ENCODE results near the gene PKNOX1. TPM values are rescaled to one million over a fixed set of nuclear protein-coding genes. Genes with fewer than 3 reads are reported as not detected.
"Not testable (repeated sequence)": the region's sequence is repeated elsewhere in the genome, so short reads cannot be mapped to it uniquely, and the experiment has no call there.

The PKNOX1 gene
- total RNA-seq, 4 donors from 2014 or later = 7.4 to 28.1 (median 14.1) TPM

- H3K27ac ChIP-seq = no peak overlapping the region
- H3K36me3 ChIP-seq = peaks cover 0 to 56% (median 0%) of the 10 kb centered on the region in 3 donors
- no peak for DNase-seq
- H3K4me3 ChIP-seq = no peak overlapping the region
- H3K4me1 ChIP-seq = no peaks in the 10 kb centered on the region
- no peaks in the 10 kb centered on the region for H3K27me3 ChIP-seq
- no peaks in the 10 kb centered on the region for H3K9me3 ChIP-seq
- TF ChIP-seq POLR2A (IDR thresholded peaks at IDR 0.05) = no peak
- no peak for TF ChIP-seq CTCF (IDR thresholded peaks at IDR 0.05)
Measured at GRCh38 chr21:43027846-43028731, 53.7 kb downstream of the PKNOX1 start.

GRCh38 chr21:43029785-43030184 is 55.4 kb downstream of the PKNOX1 start:
- TF ChIP-seq CTCF (IDR thresholded peaks at IDR 0.05) (no peak), POLR2A (IDR thresholded peaks at IDR 0.05) (no peak)
- Histone ChIP-seq H3K4me1 (no peaks in the 10 kb centered on the region), H3K27me3 (no peaks in the 10 kb centered on the region), H3K36me3 (peaks cover 0 to 53% (median 0%) of the 10 kb centered on the region in 3 donors), H3K9me3 (no peaks in the 10 kb centered on the region), H3K27ac (no peak overlapping the region), H3K4me3 (no peak overlapping the region)
- DNase-seq = no peak

- Histone ChIP-seq H3K4me3 (no peak overlapping the region), H3K4me1 (no peaks in the 10 kb centered on the region), H3K27ac (no peak overlapping the region), H3K27me3 (no peaks in the 10 kb centered on the region), H3K9me3 (no peaks in the 10 kb centered on the region), H3K36me3 (peaks cover 0 to 41% (median 0%) of the 10 kb centered on the region in 3 donors)
- DNase-seq = no peak
- TF ChIP-seq POLR2A (IDR thresholded peaks at IDR 0.05) (no peak), CTCF (IDR thresholded peaks at IDR 0.05) (no peak)
Measured at GRCh38 chr21:43031121-43031619, 56.8 kb downstream of the PKNOX1 start.

GRCh38 chr21:43034101-43034500 is 59.7 kb downstream of the PKNOX1 start:
- H3K9me3 ChIP-seq = no peaks in the 10 kb centered on the region
- H3K27me3 ChIP-seq = no peaks in the 10 kb centered on the region
- H3K36me3 ChIP-seq = peaks cover 0 to 22% (median 0%) of the 10 kb centered on the region in 3 donors
- H3K4me1 ChIP-seq = no peaks in the 10 kb centered on the region
- no peak for DNase-seq
- H3K4me3 ChIP-seq = no peak overlapping the region
- no peak for TF ChIP-seq POLR2A (IDR thresholded peaks at IDR 0.05)
- TF ChIP-seq CTCF (IDR thresholded peaks at IDR 0.05) = no peak
- H3K27ac ChIP-seq = no peak overlapping the region

GRCh38 chr21:43034826-43035225 is 60.5 kb downstream of the PKNOX1 start:
- peaks cover 0 to 16% (median 0%) of the 10 kb centered on the region in 3 donors for H3K36me3 ChIP-seq
- H3K9me3 ChIP-seq = no peaks in the 10 kb centered on the region
- no peak for DNase-seq
- H3K27ac ChIP-seq = no peak overlapping the region
- no peaks in the 10 kb centered on the region for H3K4me1 ChIP-seq
- H3K4me3 ChIP-seq = no peak overlapping the region
- H3K27me3 ChIP-seq = no peaks in the 10 kb centered on the region
- TF ChIP-seq CTCF (IDR thresholded peaks at IDR 0.05) (no peak), POLR2A (IDR thresholded peaks at IDR 0.05) (no peak)

GRCh38 chr21:43036889-43037288 is 62.5 kb downstream of the PKNOX1 start:
- H3K27me3 ChIP-seq, H3K4me3 ChIP-seq, DNase-seq, H3K36me3 ChIP-seq, H3K27ac ChIP-seq, H3K4me1 ChIP-seq, H3K9me3 ChIP-seq: not testable (repeated sequence)

- not testable (repeated sequence) for DNase-seq, H3K27me3 ChIP-seq
Measured at GRCh38 chr21:43037918-43038658, 63.7 kb downstream of the PKNOX1 start.

GRCh38 chr21:43038659-43039044 is 64.3 kb downstream of the PKNOX1 start:
- H3K27me3 ChIP-seq = not testable (repeated sequence)

More at GRCh38 chr21:43037918-43038658, 63.7 kb downstream of the PKNOX1 start:
- not testable (repeated sequence) for H3K27ac ChIP-seq, H3K9me3 ChIP-seq, H3K4me1 ChIP-seq, H3K4me3 ChIP-seq, H3K36me3 ChIP-seq

GRCh38 chr21:43042169-43042568 is 67.8 kb downstream of the PKNOX1 start:
- H3K9me3 ChIP-seq, H3K36me3 ChIP-seq, H3K4me1 ChIP-seq, H3K27me3 ChIP-seq, DNase-seq, H3K27ac ChIP-seq, H3K4me3 ChIP-seq: not testable (repeated sequence)

More at GRCh38 chr21:43038659-43039044, 64.3 kb downstream of the PKNOX1 start:
- not testable (repeated sequence) for H3K4me3 ChIP-seq, DNase-seq, H3K36me3 ChIP-seq, H3K9me3 ChIP-seq, H3K4me1 ChIP-seq, H3K27ac ChIP-seq

Measured in Peyer's patch (tissue), 4 donors.